ENCODE results near the gene MTHFD1L.

MTHFD1L gene

DNA sequence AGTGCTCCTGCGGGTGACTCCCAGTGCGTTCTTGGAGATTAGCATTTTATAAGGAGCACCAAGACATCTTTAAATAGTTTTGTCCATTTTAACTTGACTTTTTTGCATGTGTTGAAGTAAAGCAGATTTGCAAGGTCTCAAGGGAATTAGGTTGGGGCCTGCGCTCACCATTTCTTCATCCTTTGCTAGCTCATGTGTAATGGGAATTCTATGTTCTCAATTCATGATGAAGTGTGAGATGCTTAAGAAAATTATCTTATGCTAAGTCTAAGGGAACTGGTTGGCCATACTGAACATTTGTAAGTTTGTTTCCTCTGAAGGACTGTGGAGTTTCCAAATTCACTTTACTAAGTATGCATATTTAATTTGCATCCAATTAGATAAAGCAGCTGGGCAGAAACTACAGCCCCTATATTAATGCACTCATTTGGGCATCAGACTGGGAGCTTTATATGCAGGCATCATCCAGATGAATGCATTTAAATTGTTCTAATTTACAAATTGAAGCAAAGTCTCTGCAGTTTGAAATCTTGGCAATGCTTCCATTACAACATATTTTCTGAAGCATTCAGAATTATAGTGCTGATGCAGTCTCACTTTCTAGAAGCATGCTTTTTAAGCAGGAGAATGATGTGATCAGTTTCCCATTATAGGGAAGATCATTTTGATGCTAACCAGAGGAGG, 266.0 kb downstream of the MTHFD1L start:
- no peak for TF ChIP-seq POLR2A (IDR thresholded peaks at IDR 0.05; ENCODE audit: low read depth, low read length)
- FAIRE-seq: no peak

DNA sequence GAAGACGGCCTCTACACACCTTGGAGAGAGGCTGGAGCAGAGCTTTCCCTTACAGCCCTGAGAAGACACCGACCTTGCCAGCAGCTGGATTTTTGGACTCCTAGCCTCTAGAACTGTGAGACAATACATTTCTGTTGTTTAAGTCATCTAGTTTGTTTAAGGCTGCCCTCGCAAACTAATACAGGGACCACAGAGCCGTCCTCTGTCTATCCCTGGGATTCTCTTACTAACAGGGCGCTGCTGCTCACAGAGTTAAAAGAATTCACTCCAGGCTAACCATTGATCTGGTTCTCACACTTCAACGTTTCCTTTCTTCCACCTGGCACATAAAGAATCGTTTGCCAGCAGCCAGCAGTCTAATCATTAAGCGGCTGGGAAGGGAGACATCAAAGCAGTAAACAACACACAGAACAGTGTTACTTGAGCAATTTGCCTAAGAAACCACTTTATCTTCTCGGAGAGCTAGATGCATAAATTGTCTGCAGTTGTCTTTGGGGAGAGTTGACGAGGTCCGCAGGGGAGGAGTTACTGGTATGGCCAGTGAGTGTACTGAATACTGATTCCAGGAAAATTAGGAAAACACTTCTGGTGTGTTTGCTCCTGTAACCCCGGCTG, 270.7 kb downstream of the MTHFD1L start:
- DNase-seq (ENCODE audit: insufficient read length, low spot score) (no peak), FAIRE-seq (no peak)
- TF ChIP-seq POLR2A (IDR thresholded peaks at IDR 0.05; ENCODE audit: low read depth, low read length): no peak

More for the DNA sequence above, 266.0 kb downstream of the MTHFD1L start:
- DNase-seq (ENCODE audit: insufficient read length, low spot score): no peak

DNA sequence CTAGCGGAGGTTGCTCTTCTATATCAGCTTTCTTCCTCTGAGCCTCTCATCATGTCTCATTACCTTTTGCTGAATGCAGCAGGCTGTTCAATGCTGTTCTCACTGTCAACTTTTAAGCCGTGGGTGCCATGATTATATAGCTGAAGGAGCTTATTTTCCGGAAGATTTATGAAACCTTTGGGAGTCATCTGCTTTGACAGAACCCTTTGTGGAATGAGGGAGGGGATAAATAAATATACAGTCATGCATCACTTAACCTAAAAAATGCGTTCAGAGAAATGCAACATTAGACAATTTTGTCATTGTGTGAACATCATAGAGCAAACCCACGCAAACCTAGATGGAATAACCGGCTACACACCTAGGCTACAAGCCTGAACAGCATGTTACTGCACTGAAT, 272.0 kb downstream of the MTHFD1L start:
- TF ChIP-seq POLR2A (IDR thresholded peaks at IDR 0.05; ENCODE audit: low read depth, low read length): no peak
- DNase-seq (ENCODE audit: insufficient read length, low spot score): no peak
- no peak for FAIRE-seq

DNA sequence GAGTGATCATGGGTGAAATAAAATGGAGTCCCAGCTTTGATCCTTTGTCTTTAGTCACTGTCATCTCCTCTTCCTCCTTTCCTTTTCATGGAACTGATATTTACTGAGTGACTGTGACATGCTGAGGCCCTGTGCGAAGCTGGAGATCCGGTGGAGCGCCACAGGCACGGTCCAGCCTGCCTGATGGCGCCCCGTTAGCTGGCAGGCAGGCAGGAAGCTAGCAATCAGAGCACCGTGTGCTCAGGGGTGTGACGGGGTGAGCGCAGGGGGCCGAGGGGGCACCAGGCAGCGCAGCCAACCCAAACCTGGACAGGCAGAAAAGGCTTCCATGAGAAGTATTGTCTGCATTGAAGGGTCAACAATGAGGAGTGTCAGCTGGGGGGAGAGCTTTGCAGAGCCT, 274.0 kb downstream of the MTHFD1L start:
- no peak for DNase-seq (ENCODE audit: insufficient read length, low spot score)
- no peak for FAIRE-seq
- TF ChIP-seq POLR2A (IDR thresholded peaks at IDR 0.05; ENCODE audit: low read depth, low read length): no peak

DNA sequence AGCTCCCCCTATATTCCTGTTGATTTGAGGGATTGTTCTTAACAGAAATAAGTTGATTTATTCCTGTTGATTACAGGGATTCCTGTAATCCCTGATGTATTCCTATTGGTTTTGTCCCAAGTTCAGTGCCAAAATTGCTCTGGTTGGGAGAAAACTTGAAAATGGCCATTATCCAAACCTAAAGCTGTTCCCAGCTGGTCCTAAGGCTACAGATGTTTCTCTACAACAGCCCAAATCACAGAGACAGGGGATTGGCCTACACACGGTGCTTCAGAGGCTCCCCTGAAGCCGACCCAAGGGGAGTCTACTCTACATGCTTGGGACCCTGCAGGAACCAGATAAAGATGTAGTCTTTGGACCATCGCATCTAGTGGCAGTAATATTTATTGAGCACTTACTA, 275.3 kb downstream of the MTHFD1L start:
- FAIRE-seq (no peak), DNase-seq (ENCODE audit: insufficient read length, low spot score) (no peak)
- TF ChIP-seq POLR2A (IDR thresholded peaks at IDR 0.05; ENCODE audit: low read depth, low read length): no peak

DNA sequence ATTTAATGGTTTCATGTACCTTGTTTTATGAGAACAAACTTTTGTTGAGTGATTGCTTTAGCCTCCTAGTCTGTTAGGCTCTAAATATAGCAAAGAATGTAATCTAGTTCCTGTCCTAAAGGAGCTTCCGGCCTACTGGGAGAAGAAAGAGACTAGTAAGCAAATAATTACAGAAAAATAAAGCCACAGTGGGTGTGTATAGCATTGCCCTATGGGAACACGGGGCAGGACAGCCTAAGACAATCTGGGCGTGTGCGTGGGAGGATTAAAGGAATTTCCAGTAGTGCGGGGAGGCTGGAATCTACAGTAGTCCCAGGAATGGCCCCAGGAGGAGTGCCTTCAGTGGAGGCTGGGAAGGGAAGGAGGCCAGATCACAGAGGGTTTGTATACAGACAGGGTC, 276.2 kb downstream of the MTHFD1L start:
- DNase-seq (ENCODE audit: insufficient read length, low spot score) (no peak), FAIRE-seq (no peak)

DNA sequence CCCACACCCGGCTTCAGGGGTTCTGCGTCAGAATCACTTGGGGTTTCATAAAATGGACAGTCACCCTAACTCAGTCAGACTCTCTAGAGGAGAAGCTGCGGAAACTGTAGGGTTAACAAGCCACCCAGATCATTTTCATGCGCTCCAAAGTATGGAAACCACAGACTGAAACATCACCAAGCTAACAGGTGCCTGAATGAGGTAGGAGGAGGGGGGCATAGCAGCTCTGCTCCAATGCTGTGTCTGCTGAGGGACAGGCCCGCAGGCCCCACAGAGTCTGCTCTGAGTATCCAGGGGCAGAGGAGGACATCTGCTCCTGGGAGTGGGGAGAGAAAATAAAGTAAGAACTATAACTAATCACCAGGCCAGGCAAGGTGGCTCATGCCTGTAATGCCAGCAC, 277.2 kb downstream of the MTHFD1L start:
- DNase-seq (ENCODE audit: insufficient read length, low spot score) (no peak), FAIRE-seq (no peak)
- TF ChIP-seq POLR2A (IDR thresholded peaks at IDR 0.05; ENCODE audit: low read depth, low read length): no peak

More for the DNA sequence above, 276.2 kb downstream of the MTHFD1L start:
- no peak for TF ChIP-seq POLR2A (IDR thresholded peaks at IDR 0.05; ENCODE audit: low read depth, low read length)

DNA sequence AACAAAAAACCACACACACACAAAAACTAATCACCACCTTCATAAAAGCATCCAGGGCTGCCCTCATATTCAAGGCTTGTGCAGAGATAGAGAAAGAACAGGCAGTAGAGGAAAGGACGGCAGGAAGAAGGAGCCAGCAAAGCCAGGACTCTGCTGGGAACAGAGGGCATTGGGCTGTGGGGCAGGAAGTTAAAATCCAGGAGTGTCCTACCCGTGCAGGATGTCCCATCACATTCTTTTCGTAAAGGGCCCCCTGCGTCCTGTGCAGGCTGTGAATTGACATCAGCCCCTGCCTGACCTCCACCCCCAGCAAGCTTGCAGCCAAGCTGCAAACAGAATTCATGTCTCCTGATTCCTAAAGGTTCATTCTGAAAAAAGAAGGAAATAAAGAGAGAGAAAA, 277.8 kb downstream of the MTHFD1L start:
- no peak for FAIRE-seq
- no peak for DNase-seq (ENCODE audit: insufficient read length, low spot score)
- no peak for TF ChIP-seq POLR2A (IDR thresholded peaks at IDR 0.05; ENCODE audit: low read depth, low read length)

DNA sequence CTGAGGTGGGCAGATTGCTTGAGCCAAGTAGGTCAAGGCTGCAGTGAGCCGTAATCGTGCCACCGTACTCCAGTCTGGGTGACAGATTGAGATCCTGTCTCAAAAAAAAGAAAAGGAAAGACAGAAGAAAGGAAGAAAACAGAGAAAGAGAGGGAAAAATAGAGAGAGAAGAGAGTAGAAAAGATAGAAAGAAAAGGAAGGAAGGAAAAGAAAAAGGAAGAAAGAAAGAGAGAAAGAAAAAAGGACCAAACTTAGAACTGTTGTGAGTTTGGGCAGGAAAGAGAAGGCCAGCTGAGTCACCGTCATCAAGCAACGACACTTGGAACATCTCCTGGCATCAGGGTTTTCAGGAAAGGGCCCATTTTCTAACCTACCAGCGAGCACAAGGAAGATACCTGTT, 278.3 kb downstream of the MTHFD1L start:
- no peak for FAIRE-seq
- no peak for TF ChIP-seq POLR2A (IDR thresholded peaks at IDR 0.05; ENCODE audit: low read depth, low read length)

DNA sequence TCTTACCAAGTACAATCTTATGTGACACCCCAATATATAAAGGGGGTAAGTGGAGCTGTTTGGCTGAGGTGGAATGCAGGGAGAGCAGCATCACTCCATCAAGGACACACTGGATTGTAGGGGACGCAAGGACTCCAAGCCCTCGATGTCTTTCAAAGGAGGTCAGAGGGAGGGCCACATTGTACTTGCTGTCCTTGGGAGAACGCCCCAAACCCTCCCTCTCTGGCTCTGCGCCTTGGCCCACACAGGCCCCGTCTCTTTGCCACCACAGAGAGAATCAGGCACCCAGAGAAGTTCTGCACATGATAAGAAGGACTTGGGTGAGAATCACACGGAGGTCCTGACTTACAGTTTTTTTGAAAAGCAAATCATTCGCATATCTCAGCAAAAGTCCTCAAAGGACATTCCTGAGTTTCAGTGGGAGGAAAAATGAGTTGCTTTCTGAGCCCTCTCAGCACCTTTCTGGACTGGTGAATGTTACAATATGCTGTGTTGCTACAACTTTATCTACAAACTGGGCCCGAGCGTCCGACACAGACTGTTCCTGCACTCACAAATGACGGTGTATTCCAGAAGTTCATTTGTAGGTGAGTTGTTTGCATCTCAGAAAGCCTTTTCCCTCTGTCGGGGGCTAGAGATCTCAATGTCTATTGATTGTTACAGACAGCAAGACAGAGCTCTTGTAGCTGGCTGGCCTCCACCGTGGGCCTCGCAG, 281.8 kb downstream of the MTHFD1L start:
- FAIRE-seq (no peak), DNase-seq (ENCODE audit: insufficient read length, low spot score) (no peak)
- no peak for TF ChIP-seq POLR2A (IDR thresholded peaks at IDR 0.05; ENCODE audit: low read depth, low read length)

More for the DNA sequence above, 278.3 kb downstream of the MTHFD1L start:
- no peak for DNase-seq (ENCODE audit: insufficient read length, low spot score)

DNA sequence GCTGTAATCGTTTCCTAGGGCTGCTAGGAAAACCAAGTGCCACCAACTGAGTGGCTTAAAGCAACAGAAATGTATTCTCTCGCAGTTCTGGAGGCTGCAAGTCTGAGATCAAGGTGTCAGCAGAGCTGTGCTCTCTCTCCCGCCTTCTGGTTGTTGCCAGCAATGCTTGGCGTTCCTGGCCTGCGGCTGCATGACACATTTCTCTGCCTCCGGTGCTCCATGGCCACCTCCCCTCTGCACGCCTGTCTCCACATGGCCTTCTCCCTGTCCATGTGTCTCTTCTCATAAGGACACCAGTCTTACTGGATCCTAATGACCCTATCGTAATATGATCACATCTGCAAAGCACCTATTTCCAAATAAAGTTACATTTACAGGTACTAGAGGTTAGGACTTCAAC, 282.6 kb downstream of the MTHFD1L start:
- TF ChIP-seq POLR2A (IDR thresholded peaks at IDR 0.05; ENCODE audit: low read depth, low read length): no peak
- FAIRE-seq (no peak), DNase-seq (ENCODE audit: insufficient read length, low spot score) (no peak)

DNA sequence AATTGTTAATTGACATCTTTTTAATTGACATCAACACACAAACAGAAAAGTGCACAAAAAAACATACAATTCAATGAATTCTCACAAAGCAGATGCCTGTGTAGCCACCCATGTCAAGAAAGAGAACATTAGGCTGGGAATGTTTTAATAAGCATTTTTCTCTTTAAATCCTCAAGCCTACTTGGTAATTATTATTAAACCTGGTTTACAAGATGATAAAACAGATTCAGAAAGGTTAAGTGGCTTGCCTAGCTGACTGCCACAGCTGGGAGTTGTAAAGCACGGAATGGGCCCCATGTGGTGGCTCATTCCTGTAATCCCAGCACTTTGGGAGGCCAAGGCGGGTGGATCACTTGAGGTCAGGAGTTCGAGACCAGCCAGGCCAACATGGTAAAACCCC, 284.3 kb downstream of the MTHFD1L start:
- FAIRE-seq (no peak), DNase-seq (ENCODE audit: insufficient read length, low spot score) (no peak)
- TF ChIP-seq POLR2A (IDR thresholded peaks at IDR 0.05; ENCODE audit: low read depth, low read length): no peak

Measured in H54 (cell line).